Measurements from ENCODE around the gene CTDNEP1.

- TF ChIP-seq CTCF (IDR thresholded peaks at IDR 0.05; ENCODE audit: insufficient read depth, low read length, poor library complexity, severe bottlenecking) (no peak), EZH2phosphoT487 (conservative IDR thresholded peaks at IDR 0.05; ENCODE audit: low read length) (no peak)
These were observed 12.2 kb downstream of the CTDNEP1 start, which contains the start of gene PHF23 for GRCh38 chr17:7239091-7240027.
